SU-DHL-6 (cell line): ENCODE measurements around the gene EXOSC3.

Experiments
- CTCF ChIP-seq: fragments of 200-600 bp; sonication (generic); IDR thresholded peaks from one replicate; pipeline ENCODE4 v1.5.1; 2017; ENCODE audit warnings: antibody characterized with exemption, mild to moderate bottlenecking, low read length, moderate library complexity; ENCODE audit not compliant: insufficient read depth, poor library complexity, severe bottlenecking
- EZH2phosphoT487 ChIP-seq: fragments of 200-600 bp; sonication (generic), shearing (Covaris generic); conservative IDR thresholded peaks from 2 replicates; pipeline ENCODE4 v1.6.1; 2018; ENCODE audit warnings: mild to moderate bottlenecking, antibody characterized with exemption, low read length, moderate library complexity, mixed read lengths

- TF ChIP-seq CTCF (no peak), EZH2phosphoT487 (no peak)
Observed at GRCh38 chr9:37820142-37820541, 35.3 kb upstream of the EXOSC3 start.
